GM19395 (cell line): ENCODE measurements around the gene LRP1.

ENCODE experiments used
- ATAC-seq: cut with Tn5 transposase; IDR thresholded peaks from one replicate; pipeline ENCODE4 v1.9.1; 2021; ENCODE audit warnings: mild to moderate bottlenecking, moderate library complexity; ENCODE audit not compliant: unreplicated experiment

The LRP1 gene

DNA sequence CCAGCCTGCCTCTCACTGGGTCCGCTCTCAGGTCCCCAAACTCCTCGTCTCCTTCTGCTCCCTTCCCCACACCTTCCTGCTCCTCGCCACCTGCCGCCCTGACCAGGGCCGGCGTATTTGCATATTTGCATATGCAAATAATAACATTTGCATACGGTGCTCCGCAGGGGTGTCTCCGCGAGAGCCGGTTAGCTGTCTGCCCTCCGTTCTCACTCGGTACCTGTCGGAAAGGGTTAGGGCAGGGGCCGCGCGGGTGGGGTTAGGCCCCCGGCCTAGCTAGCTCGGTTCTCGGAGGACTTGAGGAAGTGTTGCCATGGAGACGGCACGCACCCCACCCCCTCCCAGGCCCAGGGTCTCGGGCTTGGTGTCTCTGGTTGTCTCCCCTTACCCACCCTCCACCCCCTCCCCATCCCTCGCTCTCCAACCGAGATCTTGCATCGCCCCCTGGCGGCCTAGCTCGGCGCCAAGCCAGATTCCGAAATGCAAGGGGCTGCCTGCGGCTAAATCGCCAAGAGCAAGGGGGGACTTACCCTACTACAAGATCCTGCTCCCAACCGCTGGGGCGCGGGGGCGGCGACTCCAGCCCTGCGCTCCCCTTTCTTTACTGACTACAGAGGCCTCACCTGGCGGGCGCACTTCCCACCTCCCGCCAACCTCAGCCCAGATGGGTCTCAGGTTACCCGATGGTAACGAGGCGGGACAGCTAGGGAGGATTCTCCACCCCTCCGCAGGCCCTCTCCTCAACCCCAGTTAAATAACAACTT is 114.6 kb downstream of the LRP1 start:
- ATAC-seq: peak; percentile 50

DNA sequence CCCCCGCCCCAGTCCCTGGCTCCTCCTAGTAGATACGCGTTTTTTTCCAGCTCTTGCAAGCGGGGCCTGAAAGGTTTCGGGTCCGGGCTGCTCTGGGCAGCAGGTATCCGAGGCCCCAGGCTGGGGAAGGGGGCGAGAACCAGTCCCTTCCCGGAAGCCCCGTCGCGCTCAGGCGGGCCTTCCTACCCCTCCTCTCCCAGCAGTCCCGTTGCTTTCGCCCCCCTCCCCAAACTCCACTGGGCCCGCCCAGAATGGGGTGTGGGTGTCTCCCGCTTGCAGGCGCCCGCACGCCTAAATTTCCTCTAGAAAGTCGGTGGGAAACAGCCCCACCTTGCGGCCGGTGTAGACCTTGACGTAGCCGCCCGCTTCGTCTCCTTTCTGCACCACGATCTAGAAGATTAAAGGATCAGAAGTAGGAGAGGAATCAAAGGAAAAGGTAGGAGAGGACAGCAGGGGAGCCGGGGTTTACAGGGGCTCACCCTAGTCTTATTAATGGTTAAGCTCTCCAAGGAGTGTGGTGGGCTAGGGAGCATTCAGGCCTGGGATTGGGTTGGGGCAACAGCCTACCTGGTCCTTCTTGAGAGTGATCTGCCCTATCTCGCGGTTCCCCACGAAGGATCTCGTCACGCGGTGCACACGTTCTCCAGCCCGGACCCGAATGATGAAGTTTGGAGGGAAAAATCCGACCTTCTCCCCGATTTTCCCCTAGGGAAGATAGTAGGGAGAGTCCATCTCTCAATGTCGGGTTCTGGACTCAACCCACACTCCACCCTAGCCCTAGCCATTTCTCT is 115.4 kb downstream of the LRP1 start:
- no peak for ATAC-seq

DNA sequence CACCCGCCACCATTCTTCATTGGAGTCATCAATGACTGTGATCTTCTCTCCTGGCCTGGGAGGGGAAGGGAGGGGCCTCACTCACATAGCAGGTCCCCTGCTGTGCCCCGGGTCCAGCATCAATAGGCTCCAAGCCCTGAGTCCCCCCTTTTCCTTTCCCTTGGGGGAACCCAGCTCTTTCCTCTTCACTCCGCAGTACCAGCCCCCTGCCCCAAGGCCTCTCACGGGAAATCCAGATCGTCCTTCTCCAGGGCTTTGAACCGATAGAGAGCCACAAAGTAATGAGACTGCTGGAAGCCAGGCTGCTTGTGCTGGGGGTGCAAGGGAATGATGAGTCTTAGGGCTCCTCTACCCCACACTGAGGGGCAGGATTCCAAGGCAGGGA is 116.0 kb downstream of the LRP1 start:
- ATAC-seq: no peak

DNA sequence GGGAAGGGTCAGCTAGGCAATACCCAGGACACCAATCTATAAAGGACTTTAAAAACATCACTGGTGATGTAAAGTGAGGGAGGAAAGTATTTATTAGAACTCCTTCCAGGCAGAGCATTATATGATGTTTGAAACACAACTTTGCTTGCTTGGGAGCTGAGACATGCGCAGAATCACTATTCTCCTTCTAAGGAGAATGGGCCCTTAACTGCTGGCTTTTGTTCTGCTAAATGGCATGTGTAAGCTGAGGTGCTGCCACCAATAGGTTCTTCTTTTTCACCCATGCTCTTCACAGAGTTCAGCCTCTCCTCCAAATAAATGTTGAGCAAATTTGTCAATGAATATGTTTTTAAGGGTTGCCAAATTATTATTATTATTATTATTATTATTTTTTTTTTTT is 118.8 kb downstream of the LRP1 start:
- no peak for ATAC-seq

DNA sequence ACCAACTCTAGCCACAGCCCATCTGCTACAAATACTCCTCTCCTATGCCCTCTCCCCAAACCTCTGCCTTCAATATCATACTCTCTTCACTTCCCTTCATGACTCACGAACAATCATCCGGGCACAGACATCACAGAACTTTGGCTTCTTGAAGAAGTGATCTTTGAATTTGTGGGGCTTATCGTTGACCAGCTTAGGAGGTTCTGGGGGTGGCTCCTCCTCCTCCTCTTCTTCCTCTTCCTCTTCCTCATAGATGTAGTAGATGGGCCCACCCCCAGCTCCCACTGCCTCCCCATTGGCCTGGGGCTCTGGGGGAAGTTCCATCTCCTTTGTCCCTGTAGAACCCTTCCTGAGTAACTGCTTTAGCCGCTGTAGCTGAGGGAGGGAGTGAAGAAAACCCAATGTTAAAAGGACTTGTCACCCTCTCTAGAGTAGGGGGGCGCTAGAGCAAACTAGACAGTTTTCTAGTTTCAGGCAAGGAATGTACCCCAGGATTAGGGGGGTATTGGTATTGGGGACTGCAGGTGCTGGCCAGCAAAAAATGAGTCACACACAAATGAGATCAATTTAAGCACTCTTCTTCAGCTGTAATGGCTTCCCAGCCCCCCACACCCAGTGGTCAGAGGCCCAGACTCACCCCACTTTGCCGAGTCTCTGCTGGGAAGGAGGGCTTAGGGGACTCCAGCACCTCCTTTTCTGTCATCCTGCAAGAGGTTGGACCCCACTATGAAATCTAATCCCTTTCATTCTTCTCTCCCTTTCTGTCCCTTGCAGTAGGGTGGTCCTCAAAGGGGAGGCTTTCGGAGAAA is 120.9 kb downstream of the LRP1 start:
- ATAC-seq: no peak

DNA sequence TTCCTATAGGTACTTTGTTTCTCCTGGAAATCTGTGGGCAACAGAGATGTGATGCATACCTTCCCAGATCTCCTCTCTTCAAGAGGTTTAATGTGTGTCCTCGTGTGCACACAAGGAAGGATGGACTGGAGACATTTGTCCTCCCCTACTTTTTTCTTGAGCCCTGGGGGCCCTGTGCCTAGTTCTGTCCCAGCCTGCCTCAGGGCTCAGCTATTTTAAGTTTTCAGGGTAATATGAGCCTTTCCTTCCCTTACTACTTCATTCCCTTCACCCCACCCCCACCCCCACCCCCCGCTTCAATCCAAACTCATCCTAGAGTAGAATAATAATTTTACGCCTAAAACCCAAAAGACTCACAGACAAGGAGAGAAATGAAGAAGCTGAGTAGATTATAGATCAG is 122.3 kb downstream of the LRP1 start:
- no peak for ATAC-seq

DNA sequence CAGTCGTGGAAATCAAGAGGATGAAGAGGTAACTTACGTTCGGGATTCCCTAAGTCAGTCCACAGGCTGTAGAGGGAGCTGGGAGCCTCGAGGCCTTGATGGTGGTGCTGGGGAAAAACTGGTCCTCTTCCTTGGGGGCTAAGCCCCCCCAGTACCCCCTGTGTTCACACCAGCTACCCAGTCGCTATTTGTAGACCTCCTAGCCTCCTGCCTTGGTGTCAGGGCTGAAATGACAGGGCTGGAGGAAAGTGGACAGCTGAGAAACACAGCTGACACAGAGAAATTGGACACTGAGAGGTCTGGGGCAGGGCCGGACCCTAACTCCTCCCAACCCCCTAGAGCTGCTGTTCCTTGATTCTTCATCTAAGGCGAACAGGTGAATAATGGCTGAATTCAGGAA is 122.7 kb downstream of the LRP1 start, which contains the start of gene STAC3:
Gene STAC3, minus strand, starts transcription at position 232 of the 400 bp plus-strand sequence. CDS start 1,551 bp downstream, outside the sequence.
- no peak for ATAC-seq

DNA sequence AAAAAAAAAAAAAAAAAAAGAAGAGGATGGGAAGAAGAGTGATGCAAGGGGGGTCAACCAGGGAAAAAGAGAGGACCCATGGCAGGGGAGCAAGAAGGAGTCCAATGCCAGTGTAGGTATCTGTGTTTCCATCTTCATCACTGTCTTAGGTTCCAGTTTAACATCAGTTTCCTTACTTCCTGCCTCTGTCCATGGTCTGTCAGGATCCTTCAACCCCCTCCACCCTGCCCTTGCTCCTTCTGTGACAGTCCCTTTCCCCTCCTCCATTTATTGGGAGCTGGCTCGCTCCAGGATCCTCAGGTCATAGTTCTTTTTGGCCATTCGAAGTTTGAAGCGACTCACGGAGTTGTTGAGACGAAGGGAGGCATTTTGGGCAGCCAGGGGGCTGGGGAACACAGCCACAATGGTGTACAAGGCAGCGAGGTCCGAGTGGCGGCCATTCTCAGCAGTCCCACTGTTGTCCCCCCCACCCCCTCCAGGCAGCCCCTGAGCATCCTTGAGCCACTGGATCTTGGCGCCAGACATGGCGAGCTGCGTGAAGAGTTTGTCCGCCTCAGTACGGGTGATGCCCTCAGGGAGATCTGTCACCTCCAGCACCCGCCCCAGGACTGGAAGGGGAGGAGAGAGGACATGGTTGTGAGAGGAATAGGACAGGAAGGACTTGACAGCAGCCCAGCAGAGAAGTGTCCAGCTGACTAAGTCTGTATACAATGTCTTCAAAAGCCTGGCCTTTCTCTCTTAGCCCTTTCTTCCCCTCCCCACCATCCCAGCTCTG is 126.4 kb downstream of the LRP1 start:
- ATAC-seq: no peak

DNA sequence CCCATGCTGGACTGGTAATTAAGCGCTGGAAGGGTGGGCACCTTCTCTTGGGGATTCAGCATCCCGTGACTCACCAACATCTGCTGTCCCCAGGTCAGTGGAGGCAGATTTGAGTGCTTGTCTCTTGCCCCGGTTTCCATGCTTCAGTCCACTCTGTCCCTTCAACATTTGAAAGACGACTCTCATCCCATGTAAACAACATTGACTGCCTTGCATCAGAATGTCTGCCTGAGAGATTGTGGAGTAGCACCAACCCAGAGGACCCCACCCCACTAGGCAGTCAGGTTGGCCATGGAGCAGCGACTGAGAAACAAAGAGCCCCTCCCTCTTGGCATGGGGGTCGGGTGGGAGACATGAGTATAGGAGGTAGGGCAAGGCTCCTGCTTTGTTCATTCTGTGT is 127.6 kb downstream of the LRP1 start:
- no peak for ATAC-seq

DNA sequence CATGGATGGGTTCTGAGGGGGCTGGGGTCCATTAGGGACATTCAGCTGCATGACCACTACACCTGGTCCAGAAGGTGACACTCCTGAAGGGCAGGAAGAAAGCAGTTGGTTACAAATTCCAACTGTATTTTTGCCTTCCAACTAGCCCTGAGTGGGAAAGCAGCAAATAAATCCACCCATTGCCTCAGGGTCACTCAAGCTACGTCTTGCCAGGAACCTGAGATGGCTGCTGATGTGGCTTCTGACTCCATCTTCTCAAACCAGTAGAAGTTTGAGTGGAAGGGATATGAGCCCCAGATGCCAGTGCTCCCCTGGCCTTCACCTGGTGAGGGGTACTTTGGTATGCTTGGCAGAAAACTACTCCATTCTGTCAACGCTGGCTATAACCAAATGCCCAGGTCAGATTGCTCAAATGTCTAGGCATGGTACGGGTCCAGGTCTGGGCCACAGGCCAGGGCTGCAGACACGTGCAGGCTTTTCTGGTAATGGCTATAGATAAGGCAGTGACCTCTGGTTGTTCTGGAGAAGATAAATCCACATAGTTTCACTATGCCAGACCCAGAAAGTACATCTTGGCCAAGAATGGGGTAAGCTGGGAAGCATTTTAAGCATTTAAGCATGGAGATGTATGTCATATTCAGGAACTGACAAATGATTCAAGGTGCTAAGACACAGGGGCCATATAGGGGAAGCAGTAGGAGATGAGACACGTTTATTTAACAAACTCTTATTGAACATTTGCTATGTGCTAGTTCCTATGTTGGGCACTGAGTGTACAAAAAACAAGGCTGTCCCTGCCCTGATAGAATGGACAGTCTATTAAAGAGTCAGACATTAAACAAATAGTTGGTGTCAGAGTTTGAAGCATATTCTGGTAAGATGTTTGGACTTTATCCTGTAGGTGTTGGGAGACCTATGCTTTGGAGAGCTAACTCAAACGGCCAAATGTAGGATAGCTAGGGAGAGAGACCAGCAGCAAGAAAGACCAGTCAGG is 131.0 kb downstream of the LRP1 start:
- no peak for ATAC-seq

DNA sequence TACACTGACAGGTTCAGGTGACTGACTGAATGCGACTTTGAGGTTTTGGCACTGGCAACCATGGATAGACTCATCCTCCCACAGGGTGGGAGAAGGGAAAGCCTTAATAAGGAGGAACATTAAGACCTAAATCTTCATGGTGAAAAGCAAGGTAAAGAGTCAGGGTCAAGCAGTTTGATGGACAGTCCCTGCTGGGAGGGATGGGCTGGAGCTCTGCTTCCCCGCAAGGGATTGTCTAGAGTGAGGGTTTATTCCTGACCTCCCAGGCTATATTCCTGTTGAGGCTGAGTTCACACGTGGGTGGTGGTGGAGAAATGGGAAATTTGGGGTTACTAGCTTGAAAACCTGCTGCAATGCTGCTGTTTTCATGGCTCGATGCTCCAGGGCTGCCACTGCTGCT is 132.1 kb downstream of the LRP1 start:
- no peak for ATAC-seq

DNA sequence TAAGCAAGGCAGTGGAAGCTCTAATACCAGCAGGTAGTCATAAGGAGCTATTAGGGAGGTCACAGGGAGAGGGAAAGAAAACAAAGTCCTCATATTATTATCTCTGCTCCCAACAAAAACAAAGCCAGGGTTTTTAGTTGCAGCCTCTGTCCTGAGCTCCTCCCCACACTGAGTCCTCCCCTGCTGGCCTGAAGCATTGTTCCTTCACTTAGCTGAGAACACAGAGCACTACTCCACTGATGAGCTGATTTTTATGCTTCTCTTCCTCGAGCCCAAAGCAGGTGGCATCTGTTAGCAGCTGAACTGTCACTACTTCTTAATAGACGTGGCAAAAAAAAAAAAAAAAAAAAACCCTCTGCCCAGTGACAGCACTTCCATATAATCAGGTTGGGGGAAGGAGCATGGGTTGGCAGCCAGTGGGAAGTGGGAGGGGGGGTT is 133.2 kb downstream of the LRP1 start:
- no peak for ATAC-seq

DNA sequence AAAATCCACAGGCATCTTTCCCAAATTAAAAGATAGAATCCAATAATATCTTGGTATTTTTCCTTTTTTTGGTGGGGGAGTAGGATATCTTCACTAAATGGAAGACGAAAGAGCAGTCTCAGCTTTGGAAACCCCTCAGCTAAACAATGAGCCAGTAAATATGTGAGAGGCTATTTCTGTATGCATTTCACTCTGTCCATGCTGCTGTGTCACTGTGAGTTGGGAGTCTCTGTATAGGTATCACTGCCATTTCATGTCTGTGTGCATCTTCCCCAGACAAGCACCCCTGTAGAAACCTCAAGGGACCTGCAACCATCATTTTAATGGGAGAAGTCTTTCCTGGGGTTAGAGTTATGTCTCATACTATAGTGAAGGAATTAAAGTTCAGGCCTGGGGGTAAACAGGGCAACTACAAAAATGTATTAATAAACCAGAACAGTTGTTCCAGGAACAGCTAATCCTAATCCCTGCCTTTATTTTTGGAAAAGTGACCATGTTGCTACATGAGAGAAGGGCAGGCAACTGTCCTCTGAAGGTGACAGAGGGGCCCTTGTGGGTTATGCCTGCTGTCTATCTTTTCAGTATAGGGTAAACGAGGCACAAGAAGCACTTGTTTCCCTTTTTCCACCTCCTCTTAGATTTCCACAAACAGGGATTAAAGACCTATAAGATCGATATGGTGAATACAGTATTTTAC is 134.0 kb downstream of the LRP1 start:
- no peak for ATAC-seq
